LNCAP (cell line): ENCODE measurements around the gene ST8SIA5.

Source experiments
- CTCF ChIP-seq: fragments of 450-650 bp; IDR thresholded peaks from 2 replicates; pipeline ENCODE4 v1.5.1; 2017; ENCODE audit warnings: mild to moderate bottlenecking

ST8SIA5 gene

GRCh38 chr18:46668135-46668534, 88.7 kb downstream of the ST8SIA5 start:
- TF ChIP-seq CTCF, result no peak

- no peak for TF ChIP-seq CTCF
Observed at GRCh38 chr18:46663539-46663938, 93.3 kb downstream of the ST8SIA5 start.

GRCh38 chr18:46660957-46661749, 95.7 kb downstream of the ST8SIA5 start:
- no peak for TF ChIP-seq CTCF

GRCh38 chr18:46659484-46659883, 97.4 kb downstream of the ST8SIA5 start:
- no peak for TF ChIP-seq CTCF

GRCh38 chr18:46657115-46657955, 99.5 kb downstream of the ST8SIA5 start, which contains the start of gene LOXHD1:
Gene LOXHD1 (minus strand): TSS chr18:46657220. CDS start chr18:46657033, 187 bp downstream.
- TF ChIP-seq CTCF, result no peak

- TF ChIP-seq CTCF, result no peak
Observed at GRCh38 chr18:46656326-46657114, 100.3 kb downstream of the ST8SIA5 start.

GRCh38 chr18:46652372-46652771, 104.5 kb downstream of the ST8SIA5 start:
- no peak for TF ChIP-seq CTCF
